GM23338 (cell line): ENCODE data around the gene CBX5. TPM values are rescaled to one million over a fixed set of nuclear protein-coding genes. Genes with fewer than 3 reads are reported as not detected.
"Not testable (repeated sequence)": the region's sequence is repeated elsewhere in the genome, so short reads cannot be mapped to it uniquely, and the experiment has no call there.

Experiments used
- ATAC-seq: fragments of 200-7000 bp; cut with Tn5 transposase; 3 replicates; pipeline ENCODE4 v1.9.1; 2020
- DNase-seq: peaks from one replicate; pipeline ENCODE4 v3.0.0-alpha.2; 2015; ENCODE audit warnings: low spot score
- H2AFZ ChIP-seq: fragments of 200-600 bp; sonication (generic); 2 replicates; pipeline ENCODE4 v1.8.0; 2016; ENCODE audit warnings: antibody characterized with exemption, mild to moderate bottlenecking, moderate library complexity
- H3F3A ChIP-seq: fragments of 200-600 bp; sonication (generic); replicated peaks from 2 replicates; pipeline ENCODE4 v1.8.0; 2017; ENCODE audit warnings: antibody characterized with exemption, mixed run types, low read depth
- H3K27ac ChIP-seq: fragments of 200-600 bp; sonication (generic); 2 replicates; pipeline ENCODE4 v1.6.1; 2016; ENCODE audit warnings: low read depth
- H3K27me3 ChIP-seq: fragments of 200-600 bp; sonication (generic); 2 replicates; pipeline ENCODE4 v1.8.0; 2016; ENCODE audit warnings: mild to moderate bottlenecking, mixed run types, moderate library complexity; ENCODE audit not compliant: insufficient read depth
- H3K36me3 ChIP-seq: fragments of 200-600 bp; sonication (generic); 2 replicates; pipeline ENCODE4 v1.8.0; 2016; ENCODE audit warnings: mild to moderate bottlenecking; ENCODE audit not compliant: insufficient read depth
- H3K4me1 ChIP-seq: fragments of 200-600 bp; sonication (generic); 2 replicates; pipeline ENCODE4 v1.8.0; 2016; ENCODE audit warnings: mild to moderate bottlenecking, moderate library complexity; ENCODE audit not compliant: insufficient read depth
- H3K4me2 ChIP-seq: fragments of 200-600 bp; sonication (generic); 2 replicates; pipeline ENCODE4 v1.7.1; 2017; ENCODE audit warnings: mixed run types
- H3K4me3 ChIP-seq: fragments of 200-600 bp; sonication (generic); 2 replicates; pipeline ENCODE4 v1.6.1; 2016; ENCODE audit warnings: mixed run types
- H3K79me2 ChIP-seq: fragments of 200-600 bp; sonication (generic); replicated peaks from 2 replicates; pipeline ENCODE4 v1.8.0; 2017; ENCODE audit warnings: mild to moderate bottlenecking; ENCODE audit not compliant: insufficient read depth
- H3K9me2 ChIP-seq: fragments of 200-600 bp; sonication (generic); 2 replicates; pipeline ENCODE4 v1.8.0; 2017; ENCODE audit not compliant: insufficient read depth
- H4K20me1 ChIP-seq: fragments of 200-600 bp; sonication (generic); replicated peaks from 2 replicates; pipeline ENCODE4 v1.8.0; 2017; ENCODE audit warnings: mild to moderate bottlenecking; ENCODE audit not compliant: insufficient read depth
- H3K27ac Mint-ChIP-seq: 2 replicates; pipeline ENCODE4 v1.8.0; 2020; ENCODE audit warnings: inconsistent platforms, mild to moderate bottlenecking, moderate library complexity, mixed read lengths
- H3K27me3 Mint-ChIP-seq: 3 replicates; pipeline ENCODE4 v1.8.0; 2022; ENCODE audit warnings: low read depth, mild to moderate bottlenecking, moderate library complexity, mixed read lengths, inconsistent platforms; ENCODE audit not compliant: insufficient read depth, poor library complexity
- H3K36me3 Mint-ChIP-seq: 3 replicates; pipeline ENCODE4 v1.8.0; 2021; ENCODE audit warnings: low read depth, mild to moderate bottlenecking, inconsistent platforms, moderate library complexity, mixed read lengths
- H3K4me1 Mint-ChIP-seq: 3 replicates; pipeline ENCODE4 v1.8.0; 2020; ENCODE audit warnings: mild to moderate bottlenecking, inconsistent platforms, mixed read lengths
- H3K4me3 Mint-ChIP-seq: 3 replicates; pipeline ENCODE4 v1.8.0; 2021; ENCODE audit warnings: moderate library complexity, mild to moderate bottlenecking, inconsistent platforms, mixed read lengths
- H3K9me3 Mint-ChIP-seq: 3 replicates; pipeline ENCODE4 v1.8.0; 2020; ENCODE audit warnings: moderate library complexity, mild to moderate bottlenecking, inconsistent platforms, mixed read lengths
- EZH2 ChIP-seq: fragments of 200-600 bp; sonication (generic); IDR thresholded peaks from one replicate; pipeline ENCODE4 v1.8.0; 2017; ENCODE audit warnings: antibody characterized with exemption, mild to moderate bottlenecking, low read depth; ENCODE audit not compliant: unreplicated experiment
- EZH2phosphoT487 ChIP-seq: fragments of 200-600 bp; sonication (generic); IDR thresholded peaks from one replicate; pipeline ENCODE4 v1.8.1; 2018; ENCODE audit warnings: antibody characterized with exemption; ENCODE audit not compliant: unreplicated experiment
- JUNB ChIP-seq: IDR thresholded peaks from one replicate; pipeline ENCODE4 v1.6.1; 2016; ENCODE audit warnings: antibody characterized with exemption; ENCODE audit not compliant: unreplicated experiment
- NANOG ChIP-seq: IDR thresholded peaks from 2 replicates; pipeline ENCODE4 v1.6.1; 2016; ENCODE audit warnings: antibody characterized with exemption, borderline replicate concordance
- POLR2AphosphoS5 ChIP-seq: IDR thresholded peaks from 2 replicates; pipeline ENCODE4 v1.6.1; 2016; ENCODE audit warnings: antibody characterized with exemption, low read depth
- STAT1 ChIP-seq: IDR thresholded peaks from one replicate; pipeline ENCODE4 v1.6.1; 2016; ENCODE audit warnings: antibody characterized with exemption; ENCODE audit not compliant: unreplicated experiment
- ZNF114 ChIP-seq: fragments of 250-450 bp; sonication (Bioruptor Pico); IDR thresholded peaks from 2 replicates; pipeline ENCODE4 v1.5.0; 2020; ENCODE audit warnings: mild to moderate bottlenecking, moderate library complexity
- ZNF331 ChIP-seq: fragments of 250-450 bp; sonication (Bioruptor Pico); IDR thresholded peaks from 2 replicates; pipeline ENCODE4 v1.5.0; 2020; ENCODE audit warnings: low read depth, mild to moderate bottlenecking, moderate library complexity
- polyA plus RNA-seq: library from polyadenylated mRNA; unstranded; fragments of >200 nt; fragmentation: Nextera tagmentation; extraction: Ambion mirVana; gene quantifications from 2 replicates; pipeline ENCODE4 v1.2.1, GENCODE V29; 2016
- total RNA-seq: library from RNA; depleted of rRNA; stranded (reverse); fragments of >200 nt; shearing (Covaris generic); gene quantifications from 2 replicates; pipeline ENCODE4 v1.2.3, GENCODE V29; 2014
- TF ChIP-seq, protein P1 (sequence below), 2 experiments: fragments of 200-600 bp in 1 of 2; sonication (generic) in 1 of 2; conservative IDR thresholded peaks; 2 replicates each; pipeline versions ENCODE4 v1.5.1 to v1.6.1; 2016 to 2017; ENCODE audit warnings: antibody characterized with exemption in 2 of 2, low read depth in 2 of 2, mild to moderate bottlenecking in 2 of 2, moderate library complexity in 1 of 2
- TF ChIP-seq, protein P2 (sequence below): IDR thresholded peaks from one replicate; pipeline ENCODE4 v1.6.1; 2018; ENCODE audit warnings: antibody characterized with exemption; ENCODE audit not compliant: unreplicated experiment
- TF ChIP-seq, protein P3 (sequence below): IDR thresholded peaks from 2 replicates; pipeline ENCODE4 v1.6.1; 2016; ENCODE audit warnings: antibody characterized with exemption
- TF ChIP-seq, protein P4 (sequence below): fragments of 250-450 bp; sonication (Bioruptor Pico); IDR thresholded peaks from 2 replicates; pipeline ENCODE4 v1.5.0; 2020; ENCODE audit warnings: mild to moderate bottlenecking, moderate library complexity

Gene CBX5
- total and polyA plus RNA-seq, 2 experiments from 2014 or later: 152 to 212 TPM

DNA sequence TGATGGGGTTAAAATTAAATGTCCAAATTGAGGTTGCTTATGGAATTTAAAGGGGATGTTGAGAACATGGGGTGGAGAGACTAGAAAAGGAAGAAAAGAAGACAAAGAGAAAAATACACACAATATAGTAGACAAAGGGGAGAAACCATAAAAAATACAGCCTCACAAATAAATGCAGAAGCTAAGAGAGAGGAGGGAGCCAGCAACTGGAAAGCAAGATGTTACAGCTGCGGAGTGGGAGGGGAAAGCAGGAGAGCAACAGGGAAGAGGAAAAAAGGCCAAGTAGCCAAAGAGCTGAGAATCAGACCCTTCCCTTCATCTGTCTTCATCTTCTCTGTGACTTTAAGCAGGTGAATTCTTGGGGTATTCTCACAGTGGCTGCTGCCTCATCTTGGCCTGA lies 51.5 kb downstream of the CBX5 start:
- no peaks in the 10 kb centered on the region for H3F3A ChIP-seq
- TF ChIP-seq, protein P1, sequence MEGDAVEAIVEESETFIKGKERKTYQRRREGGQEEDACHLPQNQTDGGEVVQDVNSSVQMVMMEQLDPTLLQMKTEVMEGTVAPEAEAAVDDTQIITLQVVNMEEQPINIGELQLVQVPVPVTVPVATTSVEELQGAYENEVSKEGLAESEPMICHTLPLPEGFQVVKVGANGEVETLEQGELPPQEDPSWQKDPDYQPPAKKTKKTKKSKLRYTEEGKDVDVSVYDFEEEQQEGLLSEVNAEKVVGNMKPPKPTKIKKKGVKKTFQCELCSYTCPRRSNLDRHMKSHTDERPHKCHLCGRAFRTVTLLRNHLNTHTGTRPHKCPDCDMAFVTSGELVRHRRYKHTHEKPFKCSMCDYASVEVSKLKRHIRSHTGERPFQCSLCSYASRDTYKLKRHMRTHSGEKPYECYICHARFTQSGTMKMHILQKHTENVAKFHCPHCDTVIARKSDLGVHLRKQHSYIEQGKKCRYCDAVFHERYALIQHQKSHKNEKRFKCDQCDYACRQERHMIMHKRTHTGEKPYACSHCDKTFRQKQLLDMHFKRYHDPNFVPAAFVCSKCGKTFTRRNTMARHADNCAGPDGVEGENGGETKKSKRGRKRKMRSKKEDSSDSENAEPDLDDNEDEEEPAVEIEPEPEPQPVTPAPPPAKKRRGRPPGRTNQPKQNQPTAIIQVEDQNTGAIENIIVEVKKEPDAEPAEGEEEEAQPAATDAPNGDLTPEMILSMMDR (conservative IDR thresholded peaks at IDR 0.05; ENCODE audit: low read depth in 2 of 2): no peak
- TF ChIP-seq, protein P2, sequence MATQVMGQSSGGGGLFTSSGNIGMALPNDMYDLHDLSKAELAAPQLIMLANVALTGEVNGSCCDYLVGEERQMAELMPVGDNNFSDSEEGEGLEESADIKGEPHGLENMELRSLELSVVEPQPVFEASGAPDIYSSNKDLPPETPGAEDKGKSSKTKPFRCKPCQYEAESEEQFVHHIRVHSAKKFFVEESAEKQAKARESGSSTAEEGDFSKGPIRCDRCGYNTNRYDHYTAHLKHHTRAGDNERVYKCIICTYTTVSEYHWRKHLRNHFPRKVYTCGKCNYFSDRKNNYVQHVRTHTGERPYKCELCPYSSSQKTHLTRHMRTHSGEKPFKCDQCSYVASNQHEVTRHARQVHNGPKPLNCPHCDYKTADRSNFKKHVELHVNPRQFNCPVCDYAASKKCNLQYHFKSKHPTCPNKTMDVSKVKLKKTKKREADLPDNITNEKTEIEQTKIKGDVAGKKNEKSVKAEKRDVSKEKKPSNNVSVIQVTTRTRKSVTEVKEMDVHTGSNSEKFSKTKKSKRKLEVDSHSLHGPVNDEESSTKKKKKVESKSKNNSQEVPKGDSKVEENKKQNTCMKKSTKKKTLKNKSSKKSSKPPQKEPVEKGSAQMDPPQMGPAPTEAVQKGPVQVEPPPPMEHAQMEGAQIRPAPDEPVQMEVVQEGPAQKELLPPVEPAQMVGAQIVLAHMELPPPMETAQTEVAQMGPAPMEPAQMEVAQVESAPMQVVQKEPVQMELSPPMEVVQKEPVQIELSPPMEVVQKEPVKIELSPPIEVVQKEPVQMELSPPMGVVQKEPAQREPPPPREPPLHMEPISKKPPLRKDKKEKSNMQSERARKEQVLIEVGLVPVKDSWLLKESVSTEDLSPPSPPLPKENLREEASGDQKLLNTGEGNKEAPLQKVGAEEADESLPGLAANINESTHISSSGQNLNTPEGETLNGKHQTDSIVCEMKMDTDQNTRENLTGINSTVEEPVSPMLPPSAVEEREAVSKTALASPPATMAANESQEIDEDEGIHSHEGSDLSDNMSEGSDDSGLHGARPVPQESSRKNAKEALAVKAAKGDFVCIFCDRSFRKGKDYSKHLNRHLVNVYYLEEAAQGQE: no peak
- TF ChIP-seq EZH2phosphoT487 (no peak), STAT1 (no peak), EZH2 (no peak), POLR2AphosphoS5 (no peak), ZNF114 (CRISPR knock-in tag) (no peak), JUNB (no peak), NANOG (no peak), ZNF331 (no peak)
- TF ChIP-seq, protein P3, sequence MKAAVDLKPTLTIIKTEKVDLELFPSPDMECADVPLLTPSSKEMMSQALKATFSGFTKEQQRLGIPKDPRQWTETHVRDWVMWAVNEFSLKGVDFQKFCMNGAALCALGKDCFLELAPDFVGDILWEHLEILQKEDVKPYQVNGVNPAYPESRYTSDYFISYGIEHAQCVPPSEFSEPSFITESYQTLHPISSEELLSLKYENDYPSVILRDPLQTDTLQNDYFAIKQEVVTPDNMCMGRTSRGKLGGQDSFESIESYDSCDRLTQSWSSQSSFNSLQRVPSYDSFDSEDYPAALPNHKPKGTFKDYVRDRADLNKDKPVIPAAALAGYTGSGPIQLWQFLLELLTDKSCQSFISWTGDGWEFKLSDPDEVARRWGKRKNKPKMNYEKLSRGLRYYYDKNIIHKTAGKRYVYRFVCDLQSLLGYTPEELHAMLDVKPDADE: no peak
- TF ChIP-seq, protein P4, sequence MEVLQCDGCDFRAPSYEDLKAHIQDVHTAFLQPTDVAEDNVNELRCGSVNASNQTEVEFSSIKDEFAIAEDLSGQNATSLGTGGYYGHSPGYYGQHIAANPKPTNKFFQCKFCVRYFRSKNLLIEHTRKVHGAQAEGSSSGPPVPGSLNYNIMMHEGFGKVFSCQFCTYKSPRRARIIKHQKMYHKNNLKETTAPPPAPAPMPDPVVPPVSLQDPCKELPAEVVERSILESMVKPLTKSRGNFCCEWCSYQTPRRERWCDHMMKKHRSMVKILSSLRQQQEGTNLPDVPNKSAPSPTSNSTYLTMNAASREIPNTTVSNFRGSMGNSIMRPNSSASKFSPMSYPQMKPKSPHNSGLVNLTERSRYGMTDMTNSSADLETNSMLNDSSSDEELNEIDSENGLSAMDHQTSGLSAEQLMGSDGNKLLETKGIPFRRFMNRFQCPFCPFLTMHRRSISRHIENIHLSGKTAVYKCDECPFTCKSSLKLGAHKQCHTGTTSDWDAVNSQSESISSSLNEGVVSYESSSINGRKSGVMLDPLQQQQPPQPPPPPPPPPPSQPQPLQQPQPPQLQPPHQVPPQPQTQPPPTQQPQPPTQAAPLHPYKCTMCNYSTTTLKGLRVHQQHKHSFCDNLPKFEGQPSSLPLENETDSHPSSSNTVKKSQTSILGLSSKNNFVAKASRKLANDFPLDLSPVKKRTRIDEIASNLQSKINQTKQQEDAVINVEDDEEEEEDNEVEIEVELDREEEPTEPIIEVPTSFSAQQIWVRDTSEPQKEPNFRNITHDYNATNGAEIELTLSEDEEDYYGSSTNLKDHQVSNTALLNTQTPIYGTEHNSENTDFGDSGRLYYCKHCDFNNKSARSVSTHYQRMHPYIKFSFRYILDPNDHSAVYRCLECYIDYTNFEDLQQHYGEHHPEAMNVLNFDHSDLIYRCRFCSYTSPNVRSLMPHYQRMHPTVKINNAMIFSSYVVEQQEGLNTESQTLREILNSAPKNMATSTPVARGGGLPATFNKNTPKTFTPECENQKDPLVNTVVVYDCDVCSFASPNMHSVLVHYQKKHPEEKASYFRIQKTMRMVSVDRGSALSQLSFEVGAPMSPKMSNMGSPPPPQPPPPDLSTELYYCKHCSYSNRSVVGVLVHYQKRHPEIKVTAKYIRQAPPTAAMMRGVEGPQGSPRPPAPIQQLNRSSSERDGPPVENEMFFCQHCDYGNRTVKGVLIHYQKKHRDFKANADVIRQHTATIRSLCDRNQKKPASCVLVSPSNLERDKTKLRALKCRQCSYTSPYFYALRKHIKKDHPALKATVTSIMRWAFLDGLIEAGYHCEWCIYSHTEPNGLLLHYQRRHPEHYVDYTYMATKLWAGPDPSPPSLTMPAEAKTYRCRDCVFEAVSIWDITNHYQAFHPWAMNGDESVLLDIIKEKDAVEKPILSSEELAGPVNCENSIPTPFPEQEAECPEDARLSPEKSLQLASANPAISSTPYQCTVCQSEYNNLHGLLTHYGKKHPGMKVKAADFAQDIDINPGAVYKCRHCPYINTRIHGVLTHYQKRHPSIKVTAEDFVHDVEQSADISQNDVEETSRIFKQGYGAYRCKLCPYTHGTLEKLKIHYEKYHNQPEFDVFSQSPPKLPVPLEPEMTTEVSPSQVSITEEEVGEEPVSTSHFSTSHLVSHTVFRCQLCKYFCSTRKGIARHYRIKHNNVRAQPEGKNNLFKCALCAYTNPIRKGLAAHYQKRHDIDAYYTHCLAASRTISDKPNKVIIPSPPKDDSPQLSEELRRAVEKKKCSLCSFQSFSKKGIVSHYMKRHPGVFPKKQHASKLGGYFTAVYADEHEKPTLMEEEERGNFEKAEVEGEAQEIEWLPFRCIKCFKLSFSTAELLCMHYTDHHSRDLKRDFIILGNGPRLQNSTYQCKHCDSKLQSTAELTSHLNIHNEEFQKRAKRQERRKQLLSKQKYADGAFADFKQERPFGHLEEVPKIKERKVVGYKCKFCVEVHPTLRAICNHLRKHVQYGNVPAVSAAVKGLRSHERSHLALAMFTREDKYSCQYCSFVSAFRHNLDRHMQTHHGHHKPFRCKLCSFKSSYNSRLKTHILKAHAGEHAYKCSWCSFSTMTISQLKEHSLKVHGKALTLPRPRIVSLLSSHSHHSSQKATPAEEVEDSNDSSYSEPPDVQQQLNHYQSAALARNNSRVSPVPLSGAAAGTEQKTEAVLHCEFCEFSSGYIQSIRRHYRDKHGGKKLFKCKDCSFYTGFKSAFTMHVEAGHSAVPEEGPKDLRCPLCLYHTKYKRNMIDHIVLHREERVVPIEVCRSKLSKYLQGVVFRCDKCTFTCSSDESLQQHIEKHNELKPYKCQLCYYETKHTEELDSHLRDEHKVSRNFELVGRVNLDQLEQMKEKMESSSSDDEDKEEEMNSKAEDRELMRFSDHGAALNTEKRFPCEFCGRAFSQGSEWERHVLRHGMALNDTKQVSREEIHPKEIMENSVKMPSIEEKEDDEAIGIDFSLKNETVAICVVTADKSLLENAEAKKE (CRISPR knock-in tag): no peak
- H3K9me2 ChIP-seq: no peaks in the 10 kb centered on the region
- peaks cover 4% of the 10 kb centered on the region; the same call in 1 of the 2 replicates for H4K20me1 ChIP-seq
- no peak overlapping the region; the same call in 2 of the 3 replicates for H3K4me3 Mint-ChIP-seq
- no peaks in the 10 kb centered on the region for H3K27me3 ChIP-seq
- no peaks in the 10 kb centered on the region for H3K36me3 Mint-ChIP-seq
- H3K4me2 ChIP-seq: no peak overlapping the region
- ATAC-seq (no peak), DNase-seq (no peak)
- H3K79me2 ChIP-seq: no peaks in the 10 kb centered on the region
- no peak overlapping the region for H3K4me3 ChIP-seq
- H3K9me3 Mint-ChIP-seq: no peaks in the 10 kb centered on the region
- H3K4me1 ChIP-seq: 0 out of 2 replicates have a peak, but pooled peaks cover 9% of the 10 kb centered on the region
- H3K27ac ChIP-seq: no peak overlapping the region
- no peaks in the 10 kb centered on the region for H3K36me3 ChIP-seq
- H3K27ac Mint-ChIP-seq: no peak overlapping the region
- H2AFZ ChIP-seq: no peak overlapping the region
- H3K4me1 Mint-ChIP-seq: peaks cover 28% of the 10 kb centered on the region
- peaks cover 2% of the 10 kb centered on the region for H3K27me3 Mint-ChIP-seq

DNA sequence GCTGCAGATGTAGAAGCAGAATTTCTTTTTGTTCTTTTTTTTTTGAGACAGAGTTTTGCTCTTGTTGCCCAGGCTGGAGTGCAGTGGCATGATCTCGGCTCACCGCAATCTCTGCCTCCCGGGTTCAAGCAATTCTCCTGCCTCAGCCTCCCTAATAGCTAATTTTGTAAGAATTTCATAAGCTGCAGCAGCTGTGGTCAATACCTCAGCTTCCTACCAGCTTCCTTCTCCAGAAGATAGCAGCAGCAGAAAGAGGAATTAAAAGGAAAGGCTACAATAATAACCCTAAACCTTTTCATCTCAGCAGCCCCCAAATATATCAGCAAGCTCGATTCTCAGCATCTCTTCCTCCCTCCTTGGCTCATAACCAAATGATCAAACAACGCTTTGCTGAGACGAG lies 52.0 kb downstream of the CBX5 start:
- DNase-seq, H3K27me3 ChIP-seq, H3K27ac ChIP-seq, H4K20me1 ChIP-seq, H3K36me3 Mint-ChIP-seq, H2AFZ ChIP-seq, H3K4me3 Mint-ChIP-seq, ATAC-seq, H3K4me3 ChIP-seq, H3K79me2 ChIP-seq, H3K9me2 ChIP-seq, H3K36me3 ChIP-seq, H3K4me1 ChIP-seq, H3K27ac Mint-ChIP-seq, H3K9me3 Mint-ChIP-seq, H3K4me2 ChIP-seq, H3F3A ChIP-seq, H3K27me3 Mint-ChIP-seq: not testable (repeated sequence)
- H3K4me1 Mint-ChIP-seq: peaks cover 23% of the 10 kb centered on the region
